Measurements from ENCODE around the gene CIDEB.
"Not testable (repeated sequence)": the region's sequence is repeated elsewhere in the genome, so short reads cannot be mapped to it uniquely, and the experiment has no call there.

Gene CIDEB

GRCh38 chr14:24332268-24332993 lies 24.7 kb upstream of the CIDEB start:
- DNase-seq: peak; percentile 32

- DNase-seq: no peak
Observed at GRCh38 chr14:24331731-24332267, 24.0 kb upstream of the CIDEB start.

GRCh38 chr14:24330973-24331674 lies 23.3 kb upstream of the CIDEB start:
- DNase-seq: no peak

GRCh38 chr14:24329736-24330135 lies 22.0 kb upstream of the CIDEB start:
- no peak for DNase-seq

- no peak for DNase-seq
Observed at GRCh38 chr14:24329073-24329663, 21.4 kb upstream of the CIDEB start.

GRCh38 chr14:24327914-24328313 lies 20.1 kb upstream of the CIDEB start:
- DNase-seq: not testable (repeated sequence)

- DNase-seq: no peak
Observed at GRCh38 chr14:24327303-24327702, 19.5 kb upstream of the CIDEB start.

GRCh38 chr14:24325963-24326362 lies 18.2 kb upstream of the CIDEB start:
- DNase-seq: no peak

- DNase-seq: no peak
Observed at GRCh38 chr14:24325041-24325530, 17.3 kb upstream of the CIDEB start.

GRCh38 chr14:24324024-24324423 lies 16.2 kb upstream of the CIDEB start:
- DNase-seq: no peak

- DNase-seq: no peak
Observed at GRCh38 chr14:24323341-24323740, 15.6 kb upstream of the CIDEB start.

GRCh38 chr14:24322672-24323071 lies 14.9 kb upstream of the CIDEB start:
- DNase-seq: no peak

GRCh38 chr14:24321212-24321975 lies 13.6 kb upstream of the CIDEB start:
- no peak for DNase-seq

GRCh38 chr14:24317141-24317928 lies 9.6 kb upstream of the CIDEB start:
- DNase-seq: no peak

- DNase-seq: no peak
Observed at GRCh38 chr14:24316597-24316950, 8.8 kb upstream of the CIDEB start.

- no peak for DNase-seq
Observed at GRCh38 chr14:24315807-24316596, 8.2 kb upstream of the CIDEB start.

- DNase-seq: no peak
Observed at GRCh38 chr14:24315243-24315806, 7.5 kb upstream of the CIDEB start.

- DNase-seq: no peak
Observed at GRCh38 chr14:24314377-24315193, 6.8 kb upstream of the CIDEB start.

GRCh38 chr14:24313913-24314312 lies 6.1 kb upstream of the CIDEB start:
- no peak for DNase-seq
